HepG2 (cell line): ENCODE data around the gene FAM24B. TPM values are rescaled to one million over a fixed set of nuclear protein-coding genes. Genes with fewer than 3 reads are reported as not detected.

Experiments
- CAMTA2 ChIP-seq: sonication (generic); formaldehyde crosslinking; IDR thresholded peaks from 2 replicates; pipeline ENCODE4 v1.4.0; 2020; ENCODE audit warnings: mild to moderate bottlenecking, missing genetic modification reagents, borderline replicate concordance
- CEBPB ChIP-seq: IDR thresholded peaks from 2 replicates; pipeline ENCODE4 v1.6.1; 2011; ENCODE audit warnings: low read depth, low read length, improper control_type of control experiment, borderline replicate concordance
- GTF3A ChIP-seq: sonication (generic); formaldehyde crosslinking; conservative IDR thresholded peaks from 2 replicates; pipeline ENCODE4 v1.4.0; 2020; ENCODE audit warnings: mild to moderate bottlenecking, missing genetic modification reagents
- KAT2B ChIP-seq: fragments of 150-350 bp; IDR thresholded peaks from 2 replicates; pipeline ENCODE4 v1.6.1; 2014; ENCODE audit warnings: low read depth, low read length, borderline replicate concordance
- KLF13 ChIP-seq: sonication (generic); formaldehyde crosslinking; IDR thresholded peaks from 2 replicates; pipeline ENCODE4 v1.4.0; 2020; ENCODE audit warnings: mild to moderate bottlenecking, missing genetic modification reagents
- MTA1 ChIP-seq: sonication (generic); formaldehyde crosslinking; IDR thresholded peaks from 2 replicates; pipeline ENCODE4 v1.4.0; 2020; ENCODE audit warnings: missing genetic modification reagents, mild to moderate bottlenecking, borderline replicate concordance
- MYNN ChIP-seq: sonication (generic); formaldehyde crosslinking; IDR thresholded peaks from 2 replicates; pipeline ENCODE4 v1.4.0; 2020; ENCODE audit warnings: mild to moderate bottlenecking, low read depth, missing genetic modification reagents
- RFX1 ChIP-seq: fragments of 450-650 bp; IDR thresholded peaks from 2 replicates; pipeline ENCODE4 v1.6.1; 2017
- RFXANK ChIP-seq: IDR thresholded peaks from 2 replicates; pipeline ENCODE4 v1.6.1; 2016
- SMAD1 ChIP-seq: sonication (generic); formaldehyde crosslinking; IDR thresholded peaks from 2 replicates; pipeline ENCODE4 v1.4.0; 2020; ENCODE audit warnings: missing genetic modification reagents, low read depth, mild to moderate bottlenecking, borderline replicate concordance
- SPEN ChIP-seq: sonication (generic); formaldehyde crosslinking; IDR thresholded peaks from 2 replicates; pipeline ENCODE4 v1.5.1; 2020; ENCODE audit warnings: low read depth, mild to moderate bottlenecking, missing genetic modification reagents
- TBP ChIP-seq: sonication (generic); formaldehyde crosslinking; IDR thresholded peaks from 2 replicates; pipeline ENCODE4 v1.5.0; 2020; ENCODE audit warnings: missing genetic modification reagents
- ZC3H13 ChIP-seq: sonication (generic); formaldehyde crosslinking; IDR thresholded peaks from 2 replicates; pipeline ENCODE4 v1.8.1; 2023; ENCODE audit warnings: mild to moderate bottlenecking, missing genetic modification reagents, moderate library complexity
- ZNF274 ChIP-seq: sonication (generic); formaldehyde crosslinking; IDR thresholded peaks from 2 replicates; pipeline ENCODE4 v1.5.1; 2020; ENCODE audit warnings: mild to moderate bottlenecking, missing genetic modification reagents
- ZNF282 ChIP-seq: fragments of 450-650 bp; IDR thresholded peaks from 2 replicates; pipeline ENCODE4 v1.6.1; 2018; ENCODE audit not compliant: partially characterized antibody
- ZNF296 ChIP-seq: sonication (generic); formaldehyde crosslinking; conservative IDR thresholded peaks from 2 replicates; pipeline ENCODE4 v1.5.0; 2020; ENCODE audit warnings: mild to moderate bottlenecking, missing genetic modification reagents
- ZNF354B ChIP-seq: sonication (generic); formaldehyde crosslinking; IDR thresholded peaks from 2 replicates; pipeline ENCODE4 v1.8.0; 2022; ENCODE audit warnings: mild to moderate bottlenecking, missing genetic modification reagents
- polyA plus RNA-seq, 8 experiments: library from polyadenylated mRNA; depleted of rRNA in 3 of 8; stranded (reverse) in 7 of 8; unstranded in 1 of 8; fragments of >200 nt; fragmentation: Illumina TruSeq in 4 of 8; extraction: Trizol in 4 of 8; gene quantifications; 2 replicates each; pipeline versions ENCODE4 v1.2.1 to v1.2.3, GENCODE V29; 2011 to 2016; ENCODE audit warnings: low read depth in 4 of 8, missing spikeins in 1 of 8, mixed read lengths in 1 of 8; ENCODE audit not compliant: insufficient read depth in 1 of 8
- total RNA-seq, 5 experiments: library from RNA; depleted of rRNA; stranded (reverse); fragments of >200 nt; fragmentation: Illumina TruSeq; extraction: Trizol; gene quantifications; 2 replicates each; pipeline ENCODE4 v1.2.3, GENCODE V29; 2016; ENCODE audit warnings: low read depth in 1 of 5
- TF ChIP-seq, protein P1 (sequence below): sonication (generic); formaldehyde crosslinking; conservative IDR thresholded peaks from 2 replicates; pipeline ENCODE4 v1.5.0; 2020; ENCODE audit warnings: missing genetic modification reagents
- TF ChIP-seq, protein P2 (sequence below): fragments of 450-650 bp; IDR thresholded peaks from 2 replicates; pipeline ENCODE4 v1.6.1; 2016
- TF ChIP-seq, protein P3 (sequence below): sonication (generic); formaldehyde crosslinking; IDR thresholded peaks from 2 replicates; pipeline ENCODE4 v1.4.0; 2020; ENCODE audit warnings: low read depth, mild to moderate bottlenecking, missing genetic modification reagents
- TF ChIP-seq, protein P4 (sequence below): sonication (generic); formaldehyde crosslinking; IDR thresholded peaks from 2 replicates; pipeline ENCODE4 v1.8.0; 2023; ENCODE audit warnings: mild to moderate bottlenecking, missing genetic modification reagents
- TF ChIP-seq, protein P5 (sequence below): sonication (generic); formaldehyde crosslinking; IDR thresholded peaks from 2 replicates; pipeline ENCODE4 v1.4.0; 2020; ENCODE audit warnings: missing genetic modification reagents
- TF ChIP-seq, protein P6 (sequence below): sonication (generic); formaldehyde crosslinking; IDR thresholded peaks from 2 replicates; pipeline ENCODE4 v1.5.0; 2020; ENCODE audit warnings: missing genetic modification reagents
- TF ChIP-seq, protein P7 (sequence below): sonication (generic); formaldehyde crosslinking; IDR thresholded peaks from 2 replicates; pipeline ENCODE4 v1.4.0; 2020; ENCODE audit warnings: missing genetic modification reagents

FAM24B gene
- total and polyA plus RNA-seq, 2 of the 13 experiments (the other 11 are each of a cell fraction or from before 2014, with no cell fraction given) = 1.9 to 3.0 TPM

DNA sequence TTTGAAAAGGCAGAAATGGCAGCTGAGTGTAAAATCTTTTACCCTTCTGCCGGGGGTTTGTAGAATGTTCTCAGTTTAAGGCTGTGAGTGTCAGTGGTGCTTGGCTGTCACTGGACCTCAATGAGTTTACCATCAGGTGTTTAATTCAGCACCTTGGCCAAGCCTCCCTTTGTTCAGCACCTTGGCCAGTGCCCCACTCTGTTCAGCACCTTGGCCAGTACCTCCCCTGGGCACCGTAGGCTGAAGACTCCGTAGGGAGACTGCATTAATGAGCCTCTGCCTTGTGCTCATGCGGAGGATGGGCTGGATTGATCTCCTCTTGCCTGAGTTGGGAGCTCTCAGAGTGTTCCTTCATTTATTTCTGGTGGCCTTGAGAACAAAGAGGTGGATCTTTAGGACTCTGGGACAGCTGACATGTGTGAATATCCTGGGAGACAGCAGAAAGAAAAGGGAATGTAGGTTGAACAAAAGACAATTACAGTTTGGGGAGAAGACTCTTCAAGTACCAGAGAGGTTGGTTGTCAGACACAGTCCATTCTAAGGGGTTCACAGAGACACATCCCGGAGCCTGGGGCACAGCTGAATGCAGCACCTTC is 32.6 kb upstream of the FAM24B start (continued):
- TF ChIP-seq SPEN = peak; percentile 98
- TF ChIP-seq, protein P1, sequence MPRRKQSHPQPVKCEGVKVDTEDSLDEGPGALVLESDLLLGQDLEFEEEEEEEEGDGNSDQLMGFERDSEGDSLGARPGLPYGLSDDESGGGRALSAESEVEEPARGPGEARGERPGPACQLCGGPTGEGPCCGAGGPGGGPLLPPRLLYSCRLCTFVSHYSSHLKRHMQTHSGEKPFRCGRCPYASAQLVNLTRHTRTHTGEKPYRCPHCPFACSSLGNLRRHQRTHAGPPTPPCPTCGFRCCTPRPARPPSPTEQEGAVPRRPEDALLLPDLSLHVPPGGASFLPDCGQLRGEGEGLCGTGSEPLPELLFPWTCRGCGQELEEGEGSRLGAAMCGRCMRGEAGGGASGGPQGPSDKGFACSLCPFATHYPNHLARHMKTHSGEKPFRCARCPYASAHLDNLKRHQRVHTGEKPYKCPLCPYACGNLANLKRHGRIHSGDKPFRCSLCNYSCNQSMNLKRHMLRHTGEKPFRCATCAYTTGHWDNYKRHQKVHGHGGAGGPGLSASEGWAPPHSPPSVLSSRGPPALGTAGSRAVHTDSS (CRISPR knock-in tag) = no peak
- no peak for TF ChIP-seq GTF3A (CRISPR knock-in tag)
- TF ChIP-seq, protein P2, sequence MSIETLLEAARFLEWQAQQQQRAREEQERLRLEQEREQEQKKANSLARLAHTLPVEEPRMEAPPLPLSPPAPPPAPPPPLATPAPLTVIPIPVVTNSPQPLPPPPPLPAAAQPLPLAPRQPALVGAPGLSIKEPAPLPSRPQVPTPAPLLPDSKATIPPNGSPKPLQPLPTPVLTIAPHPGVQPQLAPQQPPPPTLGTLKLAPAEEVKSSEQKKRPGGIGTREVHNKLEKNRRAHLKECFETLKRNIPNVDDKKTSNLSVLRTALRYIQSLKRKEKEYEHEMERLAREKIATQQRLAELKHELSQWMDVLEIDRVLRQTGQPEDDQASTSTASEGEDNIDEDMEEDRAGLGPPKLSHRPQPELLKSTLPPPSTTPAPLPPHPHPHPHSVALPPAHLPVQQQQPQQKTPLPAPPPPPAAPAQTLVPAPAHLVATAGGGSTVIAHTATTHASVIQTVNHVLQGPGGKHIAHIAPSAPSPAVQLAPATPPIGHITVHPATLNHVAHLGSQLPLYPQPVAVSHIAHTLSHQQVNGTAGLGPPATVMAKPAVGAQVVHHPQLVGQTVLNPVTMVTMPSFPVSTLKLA = no peak
- no peak for TF ChIP-seq CEBPB
- TF ChIP-seq ZNF296 (CRISPR knock-in tag) = peak; percentile 100
- TF ChIP-seq, protein P3, sequence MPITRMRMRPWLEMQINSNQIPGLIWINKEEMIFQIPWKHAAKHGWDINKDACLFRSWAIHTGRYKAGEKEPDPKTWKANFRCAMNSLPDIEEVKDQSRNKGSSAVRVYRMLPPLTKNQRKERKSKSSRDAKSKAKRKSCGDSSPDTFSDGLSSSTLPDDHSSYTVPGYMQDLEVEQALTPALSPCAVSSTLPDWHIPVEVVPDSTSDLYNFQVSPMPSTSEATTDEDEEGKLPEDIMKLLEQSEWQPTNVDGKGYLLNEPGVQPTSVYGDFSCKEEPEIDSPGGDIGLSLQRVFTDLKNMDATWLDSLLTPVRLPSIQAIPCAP (CRISPR knock-in tag) = peak; percentile 99
- TF ChIP-seq ZNF354B (CRISPR knock-in tag) = peak; percentile 100
- no peak for TF ChIP-seq TBP
- peak; percentile 98 for TF ChIP-seq RFXANK (CRISPR knock-in tag)
- TF ChIP-seq, protein P4, sequence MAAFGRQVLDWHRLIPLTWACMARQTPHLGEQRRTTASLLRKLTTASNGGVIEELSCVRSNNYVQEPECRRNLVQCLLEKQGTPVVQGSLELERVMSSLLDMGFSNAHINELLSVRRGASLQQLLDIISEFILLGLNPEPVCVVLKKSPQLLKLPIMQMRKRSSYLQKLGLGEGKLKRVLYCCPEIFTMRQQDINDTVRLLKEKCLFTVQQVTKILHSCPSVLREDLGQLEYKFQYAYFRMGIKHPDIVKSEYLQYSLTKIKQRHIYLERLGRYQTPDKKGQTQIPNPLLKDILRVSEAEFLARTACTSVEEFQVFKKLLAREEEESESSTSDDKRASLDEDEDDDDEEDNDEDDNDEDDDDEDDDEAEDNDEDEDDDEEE (CRISPR knock-in tag) = peak; percentile 100
- TF ChIP-seq, protein P5, sequence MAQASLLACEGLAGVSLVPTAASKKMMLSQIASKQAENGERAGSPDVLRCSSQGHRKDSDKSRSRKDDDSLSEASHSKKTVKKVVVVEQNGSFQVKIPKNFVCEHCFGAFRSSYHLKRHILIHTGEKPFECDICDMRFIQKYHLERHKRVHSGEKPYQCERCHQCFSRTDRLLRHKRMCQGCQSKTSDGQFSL (CRISPR knock-in tag) = peak; percentile 96
- peak; percentile 100 for TF ChIP-seq CAMTA2 (CRISPR knock-in tag)
- TF ChIP-seq, protein P6, sequence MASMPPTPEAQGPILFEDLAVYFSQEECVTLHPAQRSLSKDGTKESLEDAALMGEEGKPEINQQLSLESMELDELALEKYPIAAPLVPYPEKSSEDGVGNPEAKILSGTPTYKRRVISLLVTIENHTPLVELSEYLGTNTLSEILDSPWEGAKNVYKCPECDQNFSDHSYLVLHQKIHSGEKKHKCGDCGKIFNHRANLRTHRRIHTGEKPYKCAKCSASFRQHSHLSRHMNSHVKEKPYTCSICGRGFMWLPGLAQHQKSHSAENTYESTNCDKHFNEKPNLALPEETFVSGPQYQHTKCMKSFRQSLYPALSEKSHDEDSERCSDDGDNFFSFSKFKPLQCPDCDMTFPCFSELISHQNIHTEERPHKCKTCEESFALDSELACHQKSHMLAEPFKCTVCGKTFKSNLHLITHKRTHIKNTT (CRISPR knock-in tag) = no peak
- TF ChIP-seq MYNN (CRISPR knock-in tag) = peak; percentile 99
- TF ChIP-seq KAT2B = no peak
- no peak for TF ChIP-seq RFX1
- TF ChIP-seq ZNF282 = no peak
- peak; percentile 100 for TF ChIP-seq ZNF274 (CRISPR knock-in tag)
- TF ChIP-seq KLF13 (CRISPR knock-in tag) = peak; percentile 100
- TF ChIP-seq SMAD1 (CRISPR knock-in tag) = 0 out of 2 replicates have a peak, but pooled peaks have one; percentile 82
- TF ChIP-seq MTA1 = peak; percentile 71
- TF ChIP-seq, protein P7, sequence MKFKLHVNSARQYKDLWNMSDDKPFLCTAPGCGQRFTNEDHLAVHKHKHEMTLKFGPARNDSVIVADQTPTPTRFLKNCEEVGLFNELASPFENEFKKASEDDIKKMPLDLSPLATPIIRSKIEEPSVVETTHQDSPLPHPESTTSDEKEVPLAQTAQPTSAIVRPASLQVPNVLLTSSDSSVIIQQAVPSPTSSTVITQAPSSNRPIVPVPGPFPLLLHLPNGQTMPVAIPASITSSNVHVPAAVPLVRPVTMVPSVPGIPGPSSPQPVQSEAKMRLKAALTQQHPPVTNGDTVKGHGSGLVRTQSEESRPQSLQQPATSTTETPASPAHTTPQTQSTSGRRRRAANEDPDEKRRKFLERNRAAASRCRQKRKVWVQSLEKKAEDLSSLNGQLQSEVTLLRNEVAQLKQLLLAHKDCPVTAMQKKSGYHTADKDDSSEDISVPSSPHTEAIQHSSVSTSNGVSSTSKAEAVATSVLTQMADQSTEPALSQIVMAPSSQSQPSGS = peak; percentile 100
- TF ChIP-seq ZC3H13 (CRISPR knock-in tag) = peak; percentile 99
